NB4 (cell line): ENCODE data around the gene KRT7.
A peak's percentile ranks its signal among the peaks of the same experiment; 100 is the strongest.

Experiments used
- DNase-seq: peaks from one replicate; pipeline ENCODE4 v3.0.0; 2010; ENCODE audit warnings: low read depth
- H3K4me3 ChIP-seq: one replicate; pipeline ENCODE4 v1.5.1; 2011; ENCODE audit warnings: mild to moderate bottlenecking, low read depth, low read length, moderate library complexity
- MYC ChIP-seq: IDR thresholded peaks from 2 replicates; pipeline ENCODE4 v1.6.1; 2011; ENCODE audit warnings: low read depth, low read length
- POLR2A ChIP-seq: IDR thresholded peaks from 2 replicates; pipeline ENCODE4 v1.6.1; 2011; ENCODE audit warnings: mild to moderate bottlenecking; ENCODE audit not compliant: insufficient read length; ENCODE audit errors: extremely low read depth
- TF ChIP-seq, protein P1 (sequence below): IDR thresholded peaks from one replicate; pipeline ENCODE4 v1.5.1; 2012; ENCODE audit warnings: low read depth, low read length
- TF ChIP-seq, protein P2 (sequence below): IDR thresholded peaks from 2 replicates; pipeline ENCODE4 v1.6.1; 2011; ENCODE audit warnings: low read depth, low read length

The KRT7 gene

DNA sequence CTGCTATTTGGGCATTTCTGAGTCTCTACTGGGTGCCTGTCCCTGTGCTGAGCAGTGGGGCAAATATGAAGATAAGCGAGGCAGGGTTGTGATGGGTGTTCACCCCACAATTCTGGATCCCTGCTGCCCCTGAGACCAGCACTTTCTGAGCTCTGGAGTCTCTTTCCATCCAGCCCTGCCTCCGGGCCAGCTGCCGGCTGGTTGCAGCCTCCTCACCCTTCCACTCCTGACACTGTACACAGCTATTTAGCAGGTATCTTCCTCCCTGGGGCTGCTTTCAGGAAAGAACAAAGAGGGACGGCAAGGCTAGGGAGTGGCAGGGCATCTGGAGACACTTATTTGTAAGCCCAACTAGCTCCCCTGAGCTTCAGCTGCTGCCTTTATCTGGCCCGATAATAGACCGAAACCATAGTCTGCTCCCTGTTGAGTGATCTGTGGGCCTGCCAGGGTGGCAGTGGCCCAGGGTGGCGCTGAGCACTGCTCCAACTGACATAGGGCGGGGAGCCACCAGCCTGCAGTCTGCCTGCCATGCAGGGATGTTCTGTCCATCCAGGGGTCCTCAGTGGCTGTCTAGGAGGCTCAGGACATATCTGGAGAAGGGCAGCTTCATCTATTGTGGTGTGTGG, 33.6 kb upstream of the KRT7 start:
- TF ChIP-seq, protein P1, sequence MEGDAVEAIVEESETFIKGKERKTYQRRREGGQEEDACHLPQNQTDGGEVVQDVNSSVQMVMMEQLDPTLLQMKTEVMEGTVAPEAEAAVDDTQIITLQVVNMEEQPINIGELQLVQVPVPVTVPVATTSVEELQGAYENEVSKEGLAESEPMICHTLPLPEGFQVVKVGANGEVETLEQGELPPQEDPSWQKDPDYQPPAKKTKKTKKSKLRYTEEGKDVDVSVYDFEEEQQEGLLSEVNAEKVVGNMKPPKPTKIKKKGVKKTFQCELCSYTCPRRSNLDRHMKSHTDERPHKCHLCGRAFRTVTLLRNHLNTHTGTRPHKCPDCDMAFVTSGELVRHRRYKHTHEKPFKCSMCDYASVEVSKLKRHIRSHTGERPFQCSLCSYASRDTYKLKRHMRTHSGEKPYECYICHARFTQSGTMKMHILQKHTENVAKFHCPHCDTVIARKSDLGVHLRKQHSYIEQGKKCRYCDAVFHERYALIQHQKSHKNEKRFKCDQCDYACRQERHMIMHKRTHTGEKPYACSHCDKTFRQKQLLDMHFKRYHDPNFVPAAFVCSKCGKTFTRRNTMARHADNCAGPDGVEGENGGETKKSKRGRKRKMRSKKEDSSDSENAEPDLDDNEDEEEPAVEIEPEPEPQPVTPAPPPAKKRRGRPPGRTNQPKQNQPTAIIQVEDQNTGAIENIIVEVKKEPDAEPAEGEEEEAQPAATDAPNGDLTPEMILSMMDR: no peak
- no peak for TF ChIP-seq MYC
- TF ChIP-seq, protein P2, sequence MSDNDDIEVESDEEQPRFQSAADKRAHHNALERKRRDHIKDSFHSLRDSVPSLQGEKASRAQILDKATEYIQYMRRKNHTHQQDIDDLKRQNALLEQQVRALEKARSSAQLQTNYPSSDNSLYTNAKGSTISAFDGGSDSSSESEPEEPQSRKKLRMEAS: no peak
- no peak for TF ChIP-seq POLR2A
- no peak for DNase-seq
- no peak overlapping the region for H3K4me3 ChIP-seq

DNA sequence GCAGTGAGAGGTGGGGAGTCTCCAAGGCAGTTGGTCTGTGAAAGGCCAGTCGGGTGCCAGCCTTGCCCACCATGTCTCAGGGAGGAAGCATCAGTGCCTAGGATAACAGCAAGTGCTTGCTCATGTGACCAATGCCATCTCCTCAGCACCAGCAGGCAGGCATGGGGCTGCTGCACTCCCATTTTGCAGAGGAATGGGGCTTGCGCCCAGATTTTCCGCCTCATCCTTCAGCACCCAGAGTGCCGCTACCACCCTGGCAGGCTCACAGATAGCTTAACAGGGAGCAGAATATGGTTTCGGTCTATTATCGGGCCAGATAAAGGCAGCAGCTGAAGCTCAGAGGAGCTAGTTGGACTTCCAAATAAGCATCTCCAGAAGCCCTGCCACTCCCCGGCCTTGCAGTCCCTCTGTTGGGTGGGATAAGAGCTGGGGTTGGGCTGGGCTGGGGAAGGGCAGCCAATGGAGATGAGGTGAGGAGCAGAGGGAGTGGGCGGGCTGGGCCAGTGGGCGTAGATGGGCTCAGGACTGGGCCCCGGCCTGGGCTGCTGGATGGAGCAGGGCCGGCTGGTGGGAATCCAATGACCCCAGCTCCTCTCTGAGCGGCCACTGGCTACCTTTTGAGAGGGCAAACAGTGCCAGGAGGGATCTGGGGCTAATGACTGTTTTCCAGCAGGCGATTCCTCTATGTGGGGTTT, 32.8 kb upstream of the KRT7 start:
- DNase-seq: peak; percentile 73
- TF ChIP-seq, protein P2: no peak
- TF ChIP-seq, protein P1: no peak
- TF ChIP-seq POLR2A: no peak
- no peak for TF ChIP-seq MYC
- no peak overlapping the region for H3K4me3 ChIP-seq

DNA sequence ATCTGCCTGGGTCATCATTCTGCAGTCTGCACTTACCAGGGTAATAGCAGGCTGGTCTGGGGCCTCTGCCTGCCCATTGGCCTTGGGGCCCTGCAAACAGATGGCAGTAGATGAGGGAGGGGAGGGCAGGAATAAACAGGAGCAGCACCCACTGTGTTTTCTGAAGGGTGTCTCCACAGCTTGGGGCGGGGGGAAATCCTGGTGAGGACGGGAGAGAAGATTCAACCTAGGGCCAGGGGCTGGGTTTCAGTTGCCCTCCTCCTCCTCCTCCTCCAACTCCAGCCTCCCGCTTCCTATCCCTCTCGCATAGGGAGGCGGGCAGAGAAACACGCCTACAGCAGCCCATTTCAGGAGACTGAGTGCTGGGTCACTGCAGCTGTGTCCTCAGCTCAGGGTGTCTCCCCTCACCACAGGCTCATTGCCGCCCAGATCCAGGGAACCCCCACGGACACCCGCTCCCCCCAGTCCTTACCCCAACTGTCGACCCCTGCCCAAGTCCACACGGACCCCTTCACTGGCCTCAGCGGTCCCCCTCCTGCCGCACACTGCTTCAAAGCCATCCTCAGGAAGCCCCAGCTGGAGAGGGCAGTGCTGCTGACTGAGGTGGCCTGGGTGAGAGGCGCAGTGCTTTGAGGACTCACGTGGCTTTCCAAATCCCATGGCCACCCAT, 32.1 kb upstream of the KRT7 start:
- no peak overlapping the region for H3K4me3 ChIP-seq
- TF ChIP-seq, protein P2: no peak
- TF ChIP-seq, protein P1: no peak
- no peak for TF ChIP-seq POLR2A
- no peak for TF ChIP-seq MYC

DNA sequence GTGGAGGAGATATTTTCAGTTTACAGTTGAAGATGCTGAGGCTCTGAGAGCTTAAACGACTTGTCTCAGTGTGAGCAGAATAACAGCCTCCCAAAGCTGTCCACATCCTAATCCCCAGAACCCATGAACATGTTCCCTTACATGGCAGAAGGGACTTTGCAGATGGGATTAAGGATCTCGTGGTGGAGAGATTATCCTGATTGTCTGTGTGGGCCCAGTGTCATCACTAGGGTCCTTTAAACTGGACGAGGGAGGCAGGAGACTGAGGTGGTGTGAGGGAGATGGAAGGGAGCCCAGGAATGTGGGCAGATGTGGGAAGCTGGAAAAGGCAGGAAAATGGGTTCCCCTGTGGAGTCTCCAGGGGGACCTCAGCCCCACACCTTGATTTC, 31.6 kb upstream of the KRT7 start:
- H3K4me3 ChIP-seq: no peak overlapping the region
- TF ChIP-seq, protein P1: no peak
- TF ChIP-seq POLR2A (no peak), MYC (no peak)
- TF ChIP-seq, protein P2: no peak
- no peak for DNase-seq

More for the DNA sequence above, 32.1 kb upstream of the KRT7 start:
- DNase-seq: peak; percentile 69

DNA sequence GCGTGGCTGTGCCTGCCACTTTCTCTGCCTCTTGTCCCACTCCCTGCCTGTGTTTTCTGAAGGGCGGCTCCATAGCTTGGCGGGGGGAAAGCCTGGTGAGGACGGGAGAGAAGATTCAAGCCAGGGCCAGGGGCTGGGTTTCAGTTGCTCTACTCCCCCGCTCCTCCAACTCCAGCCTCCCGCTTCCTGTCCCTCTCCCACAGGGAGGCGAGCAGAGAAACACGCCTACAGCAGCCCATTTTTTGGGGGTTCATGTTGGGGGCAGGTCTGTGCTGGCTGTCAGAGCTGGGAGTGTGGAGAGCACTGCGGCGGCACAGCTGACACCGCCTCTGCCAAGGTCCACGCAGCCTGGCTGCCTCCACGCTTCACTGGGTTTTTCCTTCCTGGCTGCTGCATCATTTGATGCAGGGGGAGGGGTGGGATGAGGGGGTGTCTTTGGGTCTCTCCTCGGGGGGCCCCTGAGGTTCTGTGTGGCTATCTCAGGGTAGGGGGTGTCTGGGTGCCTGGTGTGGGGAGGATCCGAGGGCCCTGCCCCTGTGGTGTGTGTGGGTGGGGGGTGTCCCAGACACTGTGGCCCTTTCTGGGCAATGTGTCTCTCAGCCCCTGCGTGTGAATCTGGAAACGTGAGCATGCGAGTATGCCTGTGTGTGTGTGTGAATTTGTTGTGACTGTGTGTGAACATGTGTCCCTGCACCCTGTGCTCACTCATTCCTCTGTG, 30.5 kb upstream of the KRT7 start:
- peak; percentile 95 for DNase-seq
- peak overlapping the region; percentile 60 for H3K4me3 ChIP-seq
- TF ChIP-seq, protein P2: no peak
- TF ChIP-seq POLR2A (no peak), MYC (no peak)
- TF ChIP-seq, protein P1: no peak
